ENCODE results near the gene GRIN3A.

Gene GRIN3A

GRCh38 chr9:101764472-101764871, 26.0 kb upstream of the GRIN3A start:
- H4K20me1 ChIP-seq (ENCODE audit: control insufficient read depth, insufficient read depth, low read depth, low read length): no peaks in the 10 kb centered on the region
- no peak overlapping the region for H3K27ac ChIP-seq (ENCODE audit: low read depth, low read length)
- TF ChIP-seq EZH2phosphoT487 (IDR thresholded peaks at IDR 0.05; ENCODE audit: borderline replicate concordance, low read length): no peak
- no peak for TF ChIP-seq CTCF (IDR thresholded peaks at IDR 0.05; ENCODE audit: low read depth, low read length, poor library complexity, severe bottlenecking)
- no peaks in the 10 kb centered on the region for H3F3A ChIP-seq (ENCODE audit: control insufficient read depth, insufficient read depth)
- no peaks in the 10 kb centered on the region for H3K79me2 ChIP-seq (ENCODE audit: control insufficient read depth, low read length)
- no peaks in the 10 kb centered on the region for H3K4me1 ChIP-seq (ENCODE audit: control insufficient read depth, low read length)
- no peaks in the 10 kb centered on the region for H3K36me3 ChIP-seq (ENCODE audit: control insufficient read depth, low read length)
- no peaks in the 10 kb centered on the region for H3K27me3 ChIP-seq (ENCODE audit: control insufficient read depth, low read length)
- H3K9me3 ChIP-seq (ENCODE audit: control insufficient read depth, insufficient read depth, low read length): no peaks in the 10 kb centered on the region
- no peaks in the 10 kb centered on the region for H3K9me2 ChIP-seq (replicated peaks; ENCODE audit: control insufficient read depth, low read length)
- no peak overlapping the region for H3K4me2 ChIP-seq (ENCODE audit: low read length)
- H3K4me3 ChIP-seq (ENCODE audit: low read length): no peak overlapping the region

- Histone ChIP-seq H3K9me3 (ENCODE audit: control insufficient read depth, insufficient read depth, low read length) (no peaks in the 10 kb centered on the region), H3K4me1 (ENCODE audit: control insufficient read depth, low read length) (no peaks in the 10 kb centered on the region), H3F3A (ENCODE audit: control insufficient read depth, insufficient read depth) (no peaks in the 10 kb centered on the region), H3K27ac (ENCODE audit: low read depth, low read length) (no peak overlapping the region), H3K4me2 (ENCODE audit: low read length) (no peak overlapping the region), H3K36me3 (ENCODE audit: control insufficient read depth, low read length) (no peaks in the 10 kb centered on the region), H3K4me3 (ENCODE audit: low read length) (no peak overlapping the region), H3K9me2 (replicated peaks; ENCODE audit: control insufficient read depth, low read length) (no peaks in the 10 kb centered on the region), H4K20me1 (ENCODE audit: control insufficient read depth, insufficient read depth, low read depth, low read length) (no peaks in the 10 kb centered on the region), H3K79me2 (ENCODE audit: control insufficient read depth, low read length) (no peaks in the 10 kb centered on the region), H3K27me3 (ENCODE audit: control insufficient read depth, low read length) (no peaks in the 10 kb centered on the region)
- TF ChIP-seq CTCF (IDR thresholded peaks at IDR 0.05; ENCODE audit: low read depth, low read length, poor library complexity, severe bottlenecking) (no peak), EZH2phosphoT487 (IDR thresholded peaks at IDR 0.05; ENCODE audit: borderline replicate concordance, low read length) (no peak)
Observed at GRCh38 chr9:101758304-101758930, 20.0 kb upstream of the GRIN3A start.

GRCh38 chr9:101753716-101754115, 15.3 kb upstream of the GRIN3A start:
- no peaks in the 10 kb centered on the region for H3F3A ChIP-seq (ENCODE audit: control insufficient read depth, insufficient read depth)
- H4K20me1 ChIP-seq (ENCODE audit: control insufficient read depth, insufficient read depth, low read depth, low read length): no peaks in the 10 kb centered on the region
- H3K9me3 ChIP-seq (ENCODE audit: control insufficient read depth, insufficient read depth, low read length): no peaks in the 10 kb centered on the region
- no peaks in the 10 kb centered on the region for H3K36me3 ChIP-seq (ENCODE audit: control insufficient read depth, low read length)
- H3K4me3 ChIP-seq (ENCODE audit: low read length): no peak overlapping the region
- TF ChIP-seq EZH2phosphoT487 (IDR thresholded peaks at IDR 0.05; ENCODE audit: borderline replicate concordance, low read length): no peak
- no peak for TF ChIP-seq CTCF (IDR thresholded peaks at IDR 0.05; ENCODE audit: low read depth, low read length, poor library complexity, severe bottlenecking)
- no peak overlapping the region for H3K27ac ChIP-seq (ENCODE audit: low read depth, low read length)
- H3K27me3 ChIP-seq (ENCODE audit: control insufficient read depth, low read length): no peaks in the 10 kb centered on the region
- H3K4me1 ChIP-seq (ENCODE audit: control insufficient read depth, low read length): no peaks in the 10 kb centered on the region
- no peaks in the 10 kb centered on the region for H3K79me2 ChIP-seq (ENCODE audit: control insufficient read depth, low read length)
- no peak overlapping the region for H3K4me2 ChIP-seq (ENCODE audit: low read length)
- H3K9me2 ChIP-seq (replicated peaks; ENCODE audit: control insufficient read depth, low read length): no peaks in the 10 kb centered on the region
